Neural cell (in vitro differentiated cells): ENCODE measurements around the gene SCTR. TPM values are rescaled to one million over a fixed set of nuclear protein-coding genes. Genes with fewer than 3 reads are reported as not detected.

Experiments
- H2AFZ ChIP-seq: fragments of 200-600, 300-800 bp; sonication (generic), shearing (Covaris generic); 2 replicates; pipeline ENCODE4 v1.6.0; 2014; ENCODE audit warnings: low read depth, mild to moderate bottlenecking, antibody characterized with exemption, low read length, moderate library complexity
- H3F3A ChIP-seq: fragments of 200-600 bp; shearing (Covaris generic); 2 replicates; pipeline ENCODE4 v1.6.1; 2016; ENCODE audit warnings: mild to moderate bottlenecking, moderate library complexity, mixed read lengths, antibody characterized with exemption, low read length; ENCODE audit not compliant: insufficient read depth, poor library complexity, severe bottlenecking
- H3K27ac ChIP-seq: fragments of 200-600, 300-800 bp; sonication (generic), shearing (Covaris generic); 2 replicates; pipeline ENCODE4 v1.5.1; 2014; ENCODE audit warnings: mild to moderate bottlenecking, low read length, moderate library complexity
- H3K27me3 ChIP-seq: fragments of 300-800, 200-600 bp; sonication (generic), shearing (Covaris generic); 2 replicates; pipeline ENCODE4 v1.6.0; 2014; ENCODE audit warnings: mild to moderate bottlenecking, low read depth, low read length, moderate library complexity; ENCODE audit not compliant: insufficient read depth
- H3K36me3 ChIP-seq: fragments of 300-800, 200-600 bp; sonication (generic), shearing (Covaris generic); 2 replicates; pipeline ENCODE4 v1.5.1; 2014; ENCODE audit warnings: mild to moderate bottlenecking, antibody characterized with exemption, low read length, moderate library complexity; ENCODE audit not compliant: insufficient read depth
- H3K4me2 ChIP-seq: fragments of 300-800, 200-600 bp; sonication (generic), shearing (Covaris generic); 2 replicates; pipeline ENCODE4 v1.6.0; 2014; ENCODE audit warnings: mild to moderate bottlenecking, low read length
- H3K4me3 ChIP-seq: fragments of 300-800, 200-600 bp; sonication (generic), shearing (Covaris generic); 2 replicates; pipeline ENCODE4 v1.5.1; 2014; ENCODE audit warnings: mild to moderate bottlenecking, low read length, moderate library complexity
- H3K79me2 ChIP-seq: fragments of 200-600 bp; shearing (Covaris generic); replicated peaks from 2 replicates; pipeline ENCODE4 v1.6.0; 2014; ENCODE audit warnings: mild to moderate bottlenecking, low read length, moderate library complexity; ENCODE audit not compliant: insufficient read depth
- H3K9ac ChIP-seq: fragments of 300-800, 200-600 bp; sonication (generic), shearing (Covaris generic); 2 replicates; pipeline ENCODE4 v1.6.1; 2016; ENCODE audit warnings: mild to moderate bottlenecking, low read length, mixed read lengths
- H3K9me2 ChIP-seq: fragments of 200-600 bp; shearing (Covaris generic); 2 replicates; pipeline ENCODE4 v1.6.1; 2016; ENCODE audit warnings: mild to moderate bottlenecking, low read length, mixed read lengths; ENCODE audit not compliant: insufficient read depth
- H3K9me3 ChIP-seq: fragments of 200-600, 300-800 bp; sonication (generic), shearing (Covaris generic); 2 replicates; pipeline ENCODE4 v1.6.1; 2016; ENCODE audit warnings: mild to moderate bottlenecking, mixed run types, low read length, moderate library complexity, mixed read lengths
- H4K20me1 ChIP-seq: fragments of 200-600 bp; shearing (Covaris generic); 2 replicates; pipeline ENCODE4 v1.6.1; 2016; ENCODE audit warnings: mild to moderate bottlenecking, mixed run types; ENCODE audit not compliant: insufficient read depth
- CTCF ChIP-seq: fragments of 450-650 bp; IDR thresholded peaks from 2 replicates; pipeline ENCODE4 v1.5.1; 2014; ENCODE audit warnings: antibody characterized with exemption, mild to moderate bottlenecking, moderate library complexity; ENCODE audit not compliant: poor library complexity, severe bottlenecking
- EP300 ChIP-seq: fragments of 450-650 bp; conservative IDR thresholded peaks from 2 replicates; pipeline ENCODE4 v1.6.1; 2014; ENCODE audit warnings: antibody characterized with exemption, mild to moderate bottlenecking, moderate library complexity; ENCODE audit not compliant: poor library complexity, severe bottlenecking
- EZH2 ChIP-seq: fragments of 200-600, 300-800 bp; shearing (Covaris generic), sonication (generic); IDR thresholded peaks from 2 replicates; pipeline ENCODE4 v1.6.1; 2014; ENCODE audit warnings: antibody characterized with exemption, low read length, borderline replicate concordance, mild to moderate bottlenecking; ENCODE audit not compliant: insufficient read depth, poor library complexity, severe bottlenecking
- MXI1 ChIP-seq: fragments of 450-650 bp; conservative IDR thresholded peaks from 2 replicates; pipeline ENCODE4 v1.6.1; 2014; ENCODE audit warnings: antibody characterized with exemption, mild to moderate bottlenecking; ENCODE audit not compliant: poor library complexity, severe bottlenecking
- POLR2AphosphoS5 ChIP-seq: IDR thresholded peaks from 2 replicates; pipeline ENCODE4 v1.6.1; 2012
- RAD21 ChIP-seq: fragments of 450-650 bp; conservative IDR thresholded peaks from 2 replicates; pipeline ENCODE4 v1.6.1; 2014; ENCODE audit warnings: antibody characterized with exemption, mild to moderate bottlenecking, moderate library complexity
- REST ChIP-seq: IDR thresholded peaks from 2 replicates; pipeline ENCODE4 v1.6.1; 2012; ENCODE audit warnings: borderline replicate concordance
- SMC3 ChIP-seq: fragments of 450-650 bp; conservative IDR thresholded peaks from 2 replicates; pipeline ENCODE4 v1.6.1; 2014; ENCODE audit warnings: antibody characterized with exemption, mild to moderate bottlenecking, moderate library complexity; ENCODE audit not compliant: poor library complexity
- TAF1 ChIP-seq: IDR thresholded peaks from 2 replicates; pipeline ENCODE4 v1.6.1; 2012; ENCODE audit warnings: low read depth
- polyA plus RNA-seq: library from polyadenylated mRNA; depleted of rRNA; stranded (reverse); fragments of >200 nt; gene quantifications from 2 replicates; pipeline ENCODE4 v1.2.3, GENCODE V29; 2014

Gene SCTR
- polyA plus RNA-seq, 1 donor from 2014 or later: 0.12 TPM

- H3K9me2 ChIP-seq: no peaks in the 10 kb centered on the region
- H3K4me2 ChIP-seq: no peak overlapping the region
- H4K20me1 ChIP-seq: no peaks in the 10 kb centered on the region
- H3K9me3 ChIP-seq: no peaks in the 10 kb centered on the region
- H3K27ac ChIP-seq: no peak overlapping the region
- no peak for TF ChIP-seq POLR2AphosphoS5
- no peak for TF ChIP-seq REST
- no peak for TF ChIP-seq TAF1
- TF ChIP-seq RAD21: no peak
- TF ChIP-seq CTCF: no peak
- no peak for TF ChIP-seq SMC3
- no peak for TF ChIP-seq EP300
- no peak for TF ChIP-seq EZH2
- no peak for TF ChIP-seq MXI1
- no peak overlapping the region for H2AFZ ChIP-seq
- no peak overlapping the region for H3K4me3 ChIP-seq
- no peaks in the 10 kb centered on the region for H3K79me2 ChIP-seq
- no peak overlapping the region for H3K9ac ChIP-seq
- no peaks in the 10 kb centered on the region for H3F3A ChIP-seq
- H3K36me3 ChIP-seq: no peaks in the 10 kb centered on the region
- H3K27me3 ChIP-seq: peaks cover 23% of the 10 kb centered on the region
Measured at GRCh38 chr2:119435953-119436297, 88.4 kb downstream of the SCTR start.

- Histone ChIP-seq H3K9ac (no peak overlapping the region), H3K79me2 (no peaks in the 10 kb centered on the region), H3K4me2 (no peak overlapping the region), H3K9me3 (no peaks in the 10 kb centered on the region), H4K20me1 (no peaks in the 10 kb centered on the region), H3K27ac (no peak overlapping the region), H3K4me3 (no peak overlapping the region), H2AFZ (no peak overlapping the region), H3K36me3 (no peaks in the 10 kb centered on the region), H3F3A (no peaks in the 10 kb centered on the region), H3K27me3 (peaks cover 28% of the 10 kb centered on the region), H3K9me2 (no peaks in the 10 kb centered on the region)
- TF ChIP-seq CTCF: no peak
- no peak for TF ChIP-seq MXI1
- no peak for TF ChIP-seq RAD21
- TF ChIP-seq EZH2: no peak
Measured at GRCh38 chr2:119435081-119435952, 89.0 kb downstream of the SCTR start.
